HUES64 (cell line): Measurements from ENCODE around the gene PIM3.

Experiments used
- H3K27ac ChIP-seq: 2 replicates; pipeline ENCODE4 v1.7.0; 2013; ENCODE audit warnings: low read depth, low read length, inconsistent platforms
- H3K27me3 ChIP-seq: 2 replicates; pipeline ENCODE4 v1.6.1; 2013; ENCODE audit warnings: mild to moderate bottlenecking, low read length; ENCODE audit not compliant: insufficient read depth
- H3K36me3 ChIP-seq: 2 replicates; pipeline ENCODE4 v1.6.1; 2013; ENCODE audit warnings: mild to moderate bottlenecking, low read length; ENCODE audit not compliant: insufficient read depth
- H3K4me1 ChIP-seq: 2 replicates; pipeline ENCODE4 v1.6.1; 2013; ENCODE audit warnings: mild to moderate bottlenecking, low read length, moderate library complexity; ENCODE audit not compliant: insufficient read depth
- H3K4me3 ChIP-seq: 2 replicates; pipeline ENCODE4 v1.5.1; 2013; ENCODE audit warnings: mild to moderate bottlenecking, low read length, moderate library complexity
- H3K9ac ChIP-seq: 2 replicates; pipeline ENCODE4 v1.6.1; 2013; ENCODE audit warnings: mild to moderate bottlenecking, low read depth, low read length
- H3K9me3 ChIP-seq: 2 replicates; pipeline ENCODE4 v1.6.1; 2013; ENCODE audit warnings: low read depth, low read length; ENCODE audit not compliant: insufficient read depth
- WGBS: fragments of 150-250, 120-280 bp; methylation state at CpG from one replicate; pipeline ENCODE4 v1.1.7; 2013; ENCODE audit warnings: missing lambda C conversion rate; 5-methylcytosine and 5-hydroxymethylcytosine counted together

PIM3 gene

DNA sequence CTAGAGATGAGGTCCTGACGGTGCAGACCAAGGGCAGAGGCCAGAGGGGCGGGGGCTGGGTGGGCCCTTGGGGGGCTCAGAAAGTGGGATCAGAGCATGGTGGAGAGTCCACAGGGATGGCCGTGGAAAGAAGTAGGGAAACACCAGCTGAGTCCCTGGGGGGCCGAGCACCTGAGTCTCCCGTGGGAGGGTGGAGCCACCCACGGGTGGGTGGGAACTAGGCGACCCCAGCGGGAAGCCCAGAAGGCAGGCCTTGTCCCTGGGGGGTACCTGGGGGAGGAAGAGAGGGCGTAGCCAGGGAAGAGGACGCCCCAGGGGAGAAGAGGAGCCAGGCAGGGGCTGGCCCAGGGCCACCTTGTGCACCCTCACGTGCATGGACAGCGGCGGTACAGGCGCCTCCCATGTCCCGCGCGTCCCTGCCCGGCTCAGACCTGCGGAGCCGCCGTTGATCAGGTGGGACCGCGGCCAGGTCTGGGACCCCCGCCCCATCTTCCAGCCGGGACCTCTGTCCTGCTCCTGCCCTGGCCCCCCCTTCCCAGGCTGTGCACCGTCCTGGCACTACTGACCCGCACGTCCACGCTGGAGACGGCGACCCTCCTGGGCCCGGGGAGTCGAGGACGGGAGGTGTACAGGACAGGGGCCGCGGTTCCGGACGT is 31.9 kb upstream of the PIM3 start:
- no peak overlapping the region for H3K9ac ChIP-seq

DNA sequence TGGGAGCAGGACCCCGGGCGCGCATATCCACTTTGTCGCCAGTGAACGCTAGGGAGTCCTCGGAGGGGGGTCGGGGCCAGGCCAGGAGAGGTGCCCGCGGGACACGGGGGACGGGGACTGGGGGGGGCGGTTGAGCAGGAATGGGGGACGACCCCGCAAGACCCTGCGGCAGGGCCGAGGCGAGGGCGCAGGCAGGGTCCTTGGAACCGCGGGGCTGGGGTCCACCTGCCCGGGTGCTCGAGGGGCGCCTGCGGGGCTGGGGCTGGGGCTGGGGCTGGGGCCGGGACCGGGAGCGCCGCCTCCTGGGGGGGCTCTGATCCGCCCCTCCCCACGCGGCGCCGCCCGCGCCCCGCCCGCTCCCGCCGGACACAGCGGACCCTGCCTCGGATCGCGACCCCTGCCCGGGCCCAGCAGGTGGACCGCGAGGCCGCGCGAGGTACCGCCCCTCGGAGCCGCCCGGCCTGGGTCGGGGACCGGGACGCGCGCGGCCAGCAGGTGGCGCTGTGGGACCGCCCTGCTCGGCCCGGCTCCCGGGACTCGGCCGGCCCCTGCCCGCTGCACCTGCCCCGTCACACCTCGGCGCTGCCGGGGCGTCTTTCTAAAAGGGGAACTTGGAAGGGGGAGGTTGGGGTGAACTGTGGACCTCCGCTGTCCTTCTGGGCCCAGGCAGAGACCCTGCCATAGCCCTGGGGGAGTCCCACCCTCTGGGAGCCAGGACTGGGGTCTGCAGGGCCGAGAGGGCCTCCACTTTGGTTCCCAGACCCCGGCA is 31.2 kb upstream of the PIM3 start:
- no peak overlapping the region for H3K27ac ChIP-seq
- no peaks in the 10 kb centered on the region for H3K9me3 ChIP-seq
- H3K36me3 ChIP-seq = peaks cover 7% of the 10 kb centered on the region; the same call in 1 of the 2 replicates
- H3K4me3 ChIP-seq = no peak overlapping the region
- no peaks in the 10 kb centered on the region for H3K4me1 ChIP-seq
- H3K27me3 ChIP-seq = peaks cover 22% of the 10 kb centered on the region
- H3K9ac ChIP-seq = no peak overlapping the region
- 7% methylated on average over 75 of the region's 75 CpGs for WGBS

More for the DNA sequence above, 31.9 kb upstream of the PIM3 start:
- Histone ChIP-seq H3K36me3 (peaks cover 7% of the 10 kb centered on the region; the same call in 1 of the 2 replicates), H3K4me3 (no peak overlapping the region), H3K27ac (no peak overlapping the region), H3K27me3 (peaks cover 22% of the 10 kb centered on the region), H3K4me1 (no peaks in the 10 kb centered on the region), H3K9me3 (no peaks in the 10 kb centered on the region)
- 66% methylated on average over 38 of the region's 38 CpGs for WGBS

DNA sequence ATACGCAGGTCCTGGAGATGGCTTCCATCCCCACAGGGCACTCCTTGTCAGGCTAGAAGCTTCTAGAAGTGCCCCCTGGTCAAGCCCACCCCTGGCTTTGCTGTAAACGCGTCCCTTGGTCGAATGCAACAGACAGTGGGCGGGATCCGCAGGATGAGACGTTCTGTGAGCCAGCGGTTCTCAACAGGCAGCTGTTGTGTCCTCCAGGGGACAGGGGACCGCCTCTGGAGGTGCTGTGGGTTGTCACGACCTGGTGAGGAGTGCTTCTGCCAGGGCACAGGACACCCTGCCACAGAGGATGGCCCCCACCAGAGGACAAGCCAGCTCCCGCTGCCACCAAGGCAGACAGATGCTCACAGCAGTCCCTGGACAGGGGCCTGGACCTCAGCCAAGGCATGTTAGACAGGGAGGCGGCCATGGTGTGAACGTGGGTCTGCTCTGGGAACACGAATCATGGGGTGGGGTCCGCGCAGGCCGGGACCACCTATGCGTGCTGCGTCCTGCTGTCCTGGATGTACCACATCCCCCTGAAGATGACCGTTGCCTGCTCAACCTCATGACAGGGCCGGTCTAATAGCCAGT is 30.5 kb upstream of the PIM3 start:
- no peak overlapping the region for H3K27ac ChIP-seq
- H3K9ac ChIP-seq = no peak overlapping the region
- no peaks in the 10 kb centered on the region for H3K4me1 ChIP-seq
- H3K4me3 ChIP-seq = no peak overlapping the region
- WGBS = 75% methylated on average over 21 of the region's 21 CpGs
- H3K9me3 ChIP-seq = no peaks in the 10 kb centered on the region
- peaks cover 22% of the 10 kb centered on the region for H3K27me3 ChIP-seq
- H3K36me3 ChIP-seq = peaks cover 7% of the 10 kb centered on the region; the same call in 1 of the 2 replicates

DNA sequence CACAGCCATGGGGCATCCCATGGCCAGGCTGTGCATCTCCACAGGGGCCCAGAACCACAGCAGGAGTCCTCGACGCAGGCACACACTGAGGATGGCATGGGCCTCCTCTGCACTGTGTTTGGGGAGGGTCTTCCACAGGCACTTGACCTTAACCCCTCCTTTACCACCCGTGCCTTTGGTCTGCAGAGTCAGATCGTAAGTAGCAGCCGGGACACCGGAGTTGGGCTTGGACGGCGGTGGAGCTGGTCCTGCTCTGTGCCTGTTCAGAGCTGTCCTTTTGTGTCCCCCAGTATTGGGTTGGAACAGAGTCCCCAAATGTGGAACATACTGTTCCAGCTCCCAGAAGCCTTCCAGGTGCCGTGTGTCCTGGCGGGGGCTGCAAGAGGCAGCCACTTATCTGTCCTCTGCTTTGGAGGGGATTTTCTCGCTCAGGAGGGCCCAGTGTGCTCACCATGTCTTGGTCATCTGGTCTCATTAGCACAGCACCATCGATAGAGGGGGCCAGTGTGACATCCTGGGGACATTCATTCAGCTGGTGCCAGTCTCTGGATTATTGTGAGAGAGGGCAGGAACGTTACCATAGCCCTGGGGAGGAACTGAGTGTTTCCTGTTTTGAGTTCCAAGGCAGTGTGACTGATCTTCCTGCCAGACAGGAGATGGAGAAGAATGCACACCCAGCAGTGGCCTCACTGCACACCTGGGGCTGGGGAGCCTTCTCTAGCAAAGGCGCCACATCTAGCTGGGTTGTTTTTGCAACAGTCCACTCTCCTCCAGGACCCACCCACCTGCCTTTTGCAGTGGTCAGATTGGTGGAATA is 29.8 kb upstream of the PIM3 start:
- WGBS = 78% methylated on average over 14 of the region's 14 CpGs
- Histone ChIP-seq H3K36me3 (peaks cover under 1% of the 10 kb centered on the region; the same call in 1 of the 2 replicates), H3K9me3 (no peaks in the 10 kb centered on the region), H3K9ac (no peak overlapping the region), H3K27me3 (peaks cover 22% of the 10 kb centered on the region), H3K27ac (no peak overlapping the region), H3K4me1 (no peaks in the 10 kb centered on the region), H3K4me3 (no peak overlapping the region)

DNA sequence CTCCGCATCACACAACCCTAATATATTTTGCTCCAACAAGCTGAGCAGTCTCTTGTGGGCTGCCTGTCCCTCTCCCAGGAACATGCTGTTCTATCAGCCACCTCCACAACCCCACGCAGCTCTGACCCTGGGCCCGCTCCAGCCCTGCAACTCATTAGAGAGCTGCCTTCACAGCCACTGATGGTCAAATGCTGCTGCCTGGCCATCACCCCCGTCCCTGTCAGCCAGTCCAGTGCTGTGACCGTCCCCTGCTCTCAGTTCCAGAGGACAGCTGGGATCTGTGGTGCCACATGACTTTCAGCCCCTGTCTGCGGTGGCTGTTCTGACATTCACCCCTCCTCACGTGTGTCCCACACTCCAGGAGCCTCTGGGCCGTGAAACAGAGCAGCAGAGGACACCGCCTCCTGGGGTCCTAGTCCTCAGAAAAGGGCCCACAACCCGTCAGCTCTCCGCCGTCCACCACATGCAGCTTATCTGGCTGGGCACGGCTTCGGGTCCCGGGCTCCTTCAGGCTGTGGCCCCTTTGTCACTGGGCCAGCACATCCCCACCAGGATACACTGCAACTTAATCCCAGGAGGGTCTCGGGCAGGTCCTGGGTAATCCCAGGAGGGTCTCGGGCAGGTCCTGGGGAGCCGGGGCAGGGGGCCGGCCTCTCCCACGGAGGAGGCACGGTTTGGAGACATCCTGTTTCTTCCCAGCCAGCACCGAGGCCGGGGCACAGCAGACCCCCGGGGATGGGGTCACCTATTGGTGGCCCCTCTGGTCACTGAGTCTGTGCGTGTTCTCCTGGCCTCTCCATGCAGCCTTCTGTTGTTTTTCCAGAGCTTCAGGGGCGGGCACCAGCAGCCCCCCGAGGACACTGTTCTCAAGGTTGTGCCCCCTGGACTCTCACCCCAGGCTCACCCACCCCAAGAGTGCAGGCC is 27.1 kb upstream of the PIM3 start:
- Histone ChIP-seq H3K36me3 (no peaks in the 10 kb centered on the region), H3K4me3 (no peak overlapping the region), H3K27me3 (peaks cover 22% of the 10 kb centered on the region), H3K27ac (no peak overlapping the region), H3K4me1 (peaks cover 12% of the 10 kb centered on the region; the same call in 1 of the 2 replicates), H3K9ac (no peak overlapping the region), H3K9me3 (no peaks in the 10 kb centered on the region)
- WGBS = 84% methylated on average over 27 of the region's 27 CpGs

DNA sequence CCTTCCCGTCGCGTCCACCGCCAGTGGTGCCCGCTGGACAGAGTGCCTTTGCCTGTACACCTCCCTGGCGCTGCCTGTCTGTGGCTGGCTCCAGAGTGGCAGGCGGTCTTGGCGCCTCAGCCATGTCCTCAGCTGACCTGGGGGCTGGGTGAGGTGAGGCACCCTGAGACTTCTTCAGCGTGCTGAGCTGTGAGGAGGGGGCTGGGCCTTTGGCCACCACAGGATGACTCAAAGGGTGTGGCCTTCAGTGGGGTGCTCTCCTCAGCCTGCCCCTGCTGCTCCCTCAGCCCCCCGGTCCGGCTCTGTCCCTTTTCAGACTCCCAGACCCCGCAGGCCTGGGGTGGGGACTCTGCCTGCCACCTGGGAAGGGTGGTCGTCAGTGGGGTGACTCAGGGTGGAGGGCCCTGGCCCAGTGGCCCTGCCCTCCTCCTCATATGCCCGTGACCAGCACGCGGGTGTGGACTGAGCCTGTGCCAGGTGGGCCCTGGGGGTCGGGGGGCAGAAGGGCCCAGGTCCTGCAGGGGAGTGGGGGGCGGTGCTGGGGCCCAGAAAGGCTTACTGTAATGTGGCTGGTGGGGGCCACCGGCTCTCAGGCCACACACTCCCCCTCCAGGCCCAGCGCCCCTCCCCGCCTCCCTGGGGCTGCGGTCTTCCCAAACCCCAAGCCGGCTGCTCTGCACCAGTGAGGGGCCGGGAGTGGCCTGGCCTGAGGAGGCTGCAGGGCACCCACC is 26.2 kb upstream of the PIM3 start:
- WGBS = 77% methylated on average over 22 of the region's 24 CpGs
- peak overlapping the region; percentile 37 for H3K4me3 ChIP-seq
- H3K4me1 ChIP-seq = peaks cover 12% of the 10 kb centered on the region; the same call in 1 of the 2 replicates
- no peak overlapping the region for H3K27ac ChIP-seq
- H3K36me3 ChIP-seq = no peaks in the 10 kb centered on the region
- H3K9me3 ChIP-seq = no peaks in the 10 kb centered on the region
- H3K27me3 ChIP-seq = peaks cover 17% of the 10 kb centered on the region
- H3K9ac ChIP-seq = no peak overlapping the region

DNA sequence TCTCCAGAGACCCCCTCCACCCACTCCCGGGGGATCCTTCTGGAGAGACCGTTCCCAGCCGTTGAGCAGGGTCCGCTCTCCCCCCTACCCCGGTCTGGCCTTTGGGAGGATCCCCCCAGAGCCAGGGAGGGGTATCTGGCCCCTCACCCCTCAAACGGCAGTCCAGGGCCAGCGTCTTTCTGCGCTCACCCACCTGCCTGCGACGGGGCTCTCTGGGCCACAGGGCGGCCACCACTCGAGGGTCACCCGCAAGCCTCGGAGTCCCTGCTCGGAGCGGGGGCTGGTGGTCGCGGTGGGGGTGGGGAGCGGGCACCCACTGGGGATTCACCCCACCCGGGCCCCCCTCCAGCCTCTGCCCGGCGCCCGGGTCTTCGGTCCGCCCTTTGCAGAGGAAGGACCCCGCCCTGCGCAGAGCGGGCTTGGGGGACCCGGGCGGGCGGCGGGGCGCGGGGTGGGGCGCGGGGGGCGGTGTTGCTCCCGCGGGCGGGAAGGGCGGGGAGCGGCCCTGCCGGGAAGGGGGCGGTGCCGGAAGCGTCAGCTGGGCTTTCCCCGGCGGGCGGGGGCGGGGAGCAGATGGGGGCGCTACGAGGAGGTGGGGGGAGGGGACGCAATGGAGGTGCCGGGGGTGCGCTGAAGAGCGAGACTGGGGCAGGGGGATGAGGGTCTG is 25.5 kb upstream of the PIM3 start:
- H3K9ac ChIP-seq = no peak overlapping the region
- H3K36me3 ChIP-seq = no peaks in the 10 kb centered on the region
- peaks cover 12% of the 10 kb centered on the region for H3K27me3 ChIP-seq
- H3K4me1 ChIP-seq = peaks cover 12% of the 10 kb centered on the region; the same call in 1 of the 2 replicates
- 9% methylated on average over 52 of the region's 56 CpGs for WGBS
- H3K27ac ChIP-seq = no peak overlapping the region
- H3K9me3 ChIP-seq = no peaks in the 10 kb centered on the region
- H3K4me3 ChIP-seq = peak overlapping the region; percentile 37

DNA sequence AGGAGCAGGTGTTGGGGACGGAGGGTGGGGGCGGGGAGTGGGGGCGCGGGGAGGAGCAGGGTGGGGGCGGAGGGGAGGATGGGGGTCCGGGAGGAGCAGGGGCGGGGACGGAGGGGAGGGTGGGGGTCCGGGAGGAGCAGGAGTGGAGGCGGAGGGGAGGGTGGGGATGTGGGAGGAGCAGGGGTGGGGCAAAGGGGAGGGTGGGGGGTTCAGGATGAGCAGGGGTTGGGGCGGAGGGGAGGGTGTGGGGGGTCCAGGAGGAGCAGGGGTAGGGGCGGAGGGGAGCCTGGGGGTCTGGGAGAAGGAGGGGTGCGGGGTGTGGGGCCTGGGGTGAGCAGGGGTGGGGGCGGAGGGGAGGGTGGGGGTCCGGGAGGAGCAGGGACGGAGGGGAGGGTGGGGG is 25.0 kb upstream of the PIM3 start:
- H3K4me1 ChIP-seq = peaks cover 12% of the 10 kb centered on the region; the same call in 1 of the 2 replicates
- no peaks in the 10 kb centered on the region for H3K36me3 ChIP-seq
- 0% methylated on average over 1 of the region's 16 CpGs for WGBS
- H3K27me3 ChIP-seq = peaks cover 7% of the 10 kb centered on the region; the same call in 1 of the 2 replicates
- no peak overlapping the region for H3K9ac ChIP-seq
- H3K4me3 ChIP-seq = no peak overlapping the region
- H3K27ac ChIP-seq = no peak overlapping the region
- H3K9me3 ChIP-seq = no peaks in the 10 kb centered on the region
